Right forelimb (tissue), 1 donor: ENCODE measurements around the gene TMEM120B.
A peak's percentile ranks its signal among the peaks of the same experiment; 100 is the strongest.
"Not testable (repeated sequence)": the region's sequence is repeated elsewhere in the genome, so short reads cannot be mapped to it uniquely, and the experiment has no call there.

Experiments
- DNase-seq: peaks from one replicate; pipeline ENCODE4 v3.0.0-alpha.2; 2018

TMEM120B gene

GRCh38 chr12:121776190-121777098 lies 63.9 kb downstream of the TMEM120B start:
- DNase-seq: peak; percentile 76

- no peak for DNase-seq
Measured at GRCh38 chr12:121778567-121779421, 66.2 kb downstream of the TMEM120B start.

- no peak for DNase-seq
Measured at GRCh38 chr12:121779422-121779895, 66.9 kb downstream of the TMEM120B start.

- DNase-seq: no peak
Measured at GRCh38 chr12:121780429-121780828, 67.9 kb downstream of the TMEM120B start.

GRCh38 chr12:121781484-121781997 lies 69.0 kb downstream of the TMEM120B start:
- no peak for DNase-seq

GRCh38 chr12:121781998-121782979 lies 69.7 kb downstream of the TMEM120B start:
- no peak for DNase-seq

- no peak for DNase-seq
Measured at GRCh38 chr12:121783766-121784165, 71.2 kb downstream of the TMEM120B start.

- DNase-seq: no peak
Measured at GRCh38 chr12:121784460-121784859, 71.9 kb downstream of the TMEM120B start.

GRCh38 chr12:121786440-121786825 lies 73.9 kb downstream of the TMEM120B start:
- no peak for DNase-seq

- no peak for DNase-seq
Measured at GRCh38 chr12:121787063-121788025, 74.8 kb downstream of the TMEM120B start.

GRCh38 chr12:121788176-121788818 lies 75.7 kb downstream of the TMEM120B start:
- no peak for DNase-seq

GRCh38 chr12:121789233-121789781 lies 76.8 kb downstream of the TMEM120B start:
- DNase-seq: no peak

GRCh38 chr12:121789800-121790728 lies 77.5 kb downstream of the TMEM120B start:
- DNase-seq: no peak

GRCh38 chr12:121790785-121791184 lies 78.2 kb downstream of the TMEM120B start:
- DNase-seq: not testable (repeated sequence)

- no peak for DNase-seq
Measured at GRCh38 chr12:121791671-121792551, 79.4 kb downstream of the TMEM120B start.

GRCh38 chr12:121792607-121793439 lies 80.3 kb downstream of the TMEM120B start:
- DNase-seq: no peak

- DNase-seq: no peak
Measured at GRCh38 chr12:121793440-121793837, 80.9 kb downstream of the TMEM120B start, which contains the start of gene RHOF. Gene RHOF, minus strand, starts transcription at chr12:121793688. Its CDS starts 55 bp downstream, at chr12:121793633.
